Measurements from ENCODE around the gene NBEA. TPM values are rescaled to one million over a fixed set of nuclear protein-coding genes. Genes with fewer than 3 reads are reported as not detected.

Gene NBEA
- total RNA-seq, 1 experiment from 2014 or later = 4.1 TPM

DNA sequence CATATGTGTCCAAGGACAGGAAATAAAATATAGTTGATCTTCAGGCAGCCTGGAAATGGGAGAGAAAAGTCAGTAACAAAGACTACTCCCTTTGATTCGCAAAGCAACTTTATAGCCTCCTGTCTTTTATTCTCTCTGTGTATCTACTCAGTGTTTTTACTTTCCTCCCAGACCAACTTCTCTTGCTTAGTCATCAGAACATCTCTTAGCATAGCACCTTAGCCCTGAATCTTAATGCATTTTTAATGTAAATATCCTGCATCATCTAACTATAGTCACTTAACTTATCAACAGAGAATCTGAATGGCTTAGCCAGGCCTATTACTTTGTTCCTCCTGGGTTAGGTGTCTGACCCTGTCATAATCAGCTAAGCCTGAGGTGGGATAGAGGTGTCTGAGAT is 296.2 kb downstream of the NBEA start (continued):
- TF ChIP-seq SP1 (IDR thresholded peaks at IDR 0.05; ENCODE audit: low read depth) (no peak), JUND (IDR thresholded peaks at IDR 0.05) (no peak), ELF1 (IDR thresholded peaks at IDR 0.05; ENCODE audit: borderline replicate concordance, low read depth) (no peak), FOSL1 (IDR thresholded peaks at IDR 0.05; ENCODE audit: low read depth) (no peak)
- TF ChIP-seq, protein P1, sequence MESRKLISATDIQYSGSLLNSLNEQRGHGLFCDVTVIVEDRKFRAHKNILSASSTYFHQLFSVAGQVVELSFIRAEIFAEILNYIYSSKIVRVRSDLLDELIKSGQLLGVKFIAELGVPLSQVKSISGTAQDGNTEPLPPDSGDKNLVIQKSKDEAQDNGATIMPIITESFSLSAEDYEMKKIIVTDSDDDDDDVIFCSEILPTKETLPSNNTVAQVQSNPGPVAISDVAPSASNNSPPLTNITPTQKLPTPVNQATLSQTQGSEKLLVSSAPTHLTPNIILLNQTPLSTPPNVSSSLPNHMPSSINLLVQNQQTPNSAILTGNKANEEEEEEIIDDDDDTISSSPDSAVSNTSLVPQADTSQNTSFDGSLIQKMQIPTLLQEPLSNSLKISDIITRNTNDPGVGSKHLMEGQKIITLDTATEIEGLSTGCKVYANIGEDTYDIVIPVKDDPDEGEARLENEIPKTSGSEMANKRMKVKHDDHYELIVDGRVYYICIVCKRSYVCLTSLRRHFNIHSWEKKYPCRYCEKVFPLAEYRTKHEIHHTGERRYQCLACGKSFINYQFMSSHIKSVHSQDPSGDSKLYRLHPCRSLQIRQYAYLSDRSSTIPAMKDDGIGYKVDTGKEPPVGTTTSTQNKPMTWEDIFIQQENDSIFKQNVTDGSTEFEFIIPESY (IDR thresholded peaks at IDR 0.05; ENCODE audit: extremely low read depth, insufficient replicate concordance, low read length) = no peak

DNA sequence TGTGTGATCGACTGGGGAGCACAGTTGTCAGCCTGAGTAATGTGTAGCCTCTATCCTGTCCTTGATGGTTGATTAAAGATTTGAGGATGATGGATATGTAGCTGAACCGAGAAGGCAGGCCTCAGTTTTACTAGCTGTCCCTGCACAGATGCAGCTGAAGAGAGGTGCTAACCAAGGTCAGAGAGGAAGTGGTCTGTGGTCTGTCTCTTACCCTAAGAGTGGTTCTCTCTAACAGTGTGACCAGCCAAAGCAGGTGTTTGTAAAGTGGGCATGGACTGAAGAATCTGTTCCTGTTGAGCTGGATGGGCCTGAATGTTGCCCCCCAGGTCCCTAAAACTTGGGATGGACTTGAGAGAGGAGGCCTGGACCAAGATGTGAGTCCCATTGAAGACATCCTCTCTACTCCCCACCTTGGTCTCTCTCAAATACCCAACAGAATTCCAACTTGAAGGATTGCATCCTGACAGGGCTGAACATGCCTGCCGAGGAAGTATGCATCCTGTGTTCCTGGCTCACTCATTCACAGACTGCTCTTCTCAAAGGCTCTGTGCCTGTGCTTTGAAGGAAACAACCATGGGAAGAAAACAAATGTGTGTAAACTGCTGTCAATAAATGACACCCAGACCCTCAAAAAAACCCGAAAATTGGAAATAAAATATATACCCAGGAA is 310.6 kb downstream of the NBEA start:
- no peak for TF ChIP-seq ZFX (IDR thresholded peaks at IDR 0.05)
- TF ChIP-seq SRF (IDR thresholded peaks at IDR 0.05; ENCODE audit: low read depth) = no peak
- TF ChIP-seq POLR2AphosphoS5 (IDR thresholded peaks at IDR 0.05; ENCODE audit: low read depth, low read length) = no peak
- no peak for TF ChIP-seq EGR1 (IDR thresholded peaks at IDR 0.05; ENCODE audit: low read depth)
- TF ChIP-seq ATF3 (IDR thresholded peaks at IDR 0.05) = no peak
- Histone ChIP-seq H3K27ac (ENCODE audit: low read depth, low read length) (no peak overlapping the region), H2AFZ (ENCODE audit: low read depth, low read length, poor library complexity, severe bottlenecking) (no peak overlapping the region), H3K4me3 (replicated peaks in 1 of 2; ENCODE audit: low read depth in 1 of 2, low read length in 2 of 2) (no peak overlapping the region), H3K4me2 (ENCODE audit: low read length) (no peak overlapping the region), H3K9me2 (ENCODE audit: insufficient read depth) (no peaks in the 10 kb centered on the region), H4K20me1 (ENCODE audit: insufficient read depth) (no peaks in the 10 kb centered on the region), H3K9me3 (ENCODE audit: control insufficient read depth in 1 of 2, insufficient read depth in 1 of 2, low read depth in 1 of 2, low read length in 2 of 2) (no peaks in the 10 kb centered on the region; a peak in 1 of 4 replicates), H3K9ac (ENCODE audit: low read length) (no peak overlapping the region), H3K36me3 (ENCODE audit: control insufficient read depth in 1 of 2, insufficient read depth in 2 of 2, low read length in 2 of 2) (no peaks in the 10 kb centered on the region), H3K4me1 (ENCODE audit: control insufficient read depth in 1 of 2, insufficient read depth in 2 of 2, low read length in 2 of 2) (no peaks in the 10 kb centered on the region), H3K79me2 (ENCODE audit: insufficient read depth, low read length) (no peaks in the 10 kb centered on the region), H3K27me3 (ENCODE audit: insufficient read depth, low read length) (no peaks in the 10 kb centered on the region)
- DNase-seq (ENCODE audit: low read depth, low spot score) = no peak
- CTCF ChIA-PET = no interaction called here
- ATAC-seq = no peak
- intact Hi-C loops (cut with micrococcal nuclease) = no loop called here
- POLR2A ChIA-PET = no interaction called here
- no TSS peak for BruUV-seq (replicated peaks)
- RAD21 ChIA-PET (ENCODE audit: low non-redundant PET in 1 of 2, low total read pairs in 2 of 2, uncharacterized antibody in 2 of 2, unreplicated experiment in 2 of 2) = no interaction called here
